ENCODE measurements around the gene FBXO3.

- no peak for TF ChIP-seq CTCF (IDR thresholded peaks at IDR 0.05)
- no peak for TF ChIP-seq POLR2A (IDR thresholded peaks at IDR 0.05)
- no peak for TF ChIP-seq POLR2AphosphoS5 (IDR thresholded peaks at IDR 0.05; ENCODE audit: insufficient read depth in 1 of 2, low read depth in 1 of 2)
These were observed 64.9 kb downstream of the FBXO3 start for GRCh38 chr11:33709466-33709865.
